A549 (cell line): ENCODE measurements around the gene IL17F. TPM values are rescaled to one million over a fixed set of nuclear protein-coding genes. Genes with fewer than 3 reads are reported as not detected.

Experiments
- ATAC-seq, 2 experiments: fragments of 200-7000 bp in 1 of 2; fragments of >200 bp in 1 of 2; cut with Nextera tagmentation in 1 of 2; cut with Tn5 transposase in 1 of 2; 3 replicates each; pipeline versions ENCODE4 v1.8.0 to v1.9.1; 2018 to 2020; ENCODE audit warnings: mild to moderate bottlenecking in 1 of 2, moderate library complexity in 1 of 2
- CTCF ChIA-PET: fragments of 300-600 bp; sonication (Branson Sonifier 250); formaldehyde crosslinking; extraction: SDS; loops from one replicate; lab custom pipeline; 2021; ENCODE audit warnings: antibody characterized with exemption, inconsistent platforms; lab: Yijun Ruan, JAX
- POLR2A ChIA-PET: fragments of 350-600 bp; formaldehyde crosslinking; extraction: SDS; loops from one replicate; lab custom pipeline; 2021; ENCODE audit warnings: antibody characterized with exemption, inconsistent platforms; lab: Yijun Ruan, JAX
- DNase-seq, 2 experiments: peaks; one replicate each; pipeline versions ENCODE4 v3.0.0 to v3.0.0-alpha.2; 2011 to 2016; ENCODE audit warnings: low read depth in 1 of 2, low spot score in 1 of 2
- FAIRE-seq: peaks from 2 replicates; lab custom pipeline; 2011; peaks lifted over from hg19 to GRCh38; lab: Jason Lieb, UNC
- H3K27ac ChIP-seq, 2 experiments: fragments of >200 bp; sonication (Bioruptor Twin); formaldehyde crosslinking; 3 replicates each; pipeline ENCODE4 v1.5.1; 2016 to 2017
- H3K4me1 ChIP-seq: fragments of >200 bp; sonication (Bioruptor Twin); formaldehyde crosslinking; 3 replicates; pipeline ENCODE4 v1.6.1; 2016
- H3K4me2 ChIP-seq: fragments of >200 bp; sonication (Bioruptor Twin); formaldehyde crosslinking; 3 replicates; pipeline ENCODE4 v1.6.1; 2016
- H3K4me3 ChIP-seq: fragments of >200 bp; sonication (Bioruptor Twin); formaldehyde crosslinking; 3 replicates; pipeline ENCODE4 v1.5.1; 2016
- H3K9me3 ChIP-seq: fragments of >200 bp; sonication (Bioruptor Twin); formaldehyde crosslinking; 3 replicates; pipeline ENCODE4 v1.6.1; 2016
- ATOH8 ChIP-seq: fragments of 250-450 bp; sonication (Bioruptor Pico); IDR thresholded peaks from 2 replicates; pipeline ENCODE4 v1.5.0; 2020; ENCODE audit warnings: low read depth, mild to moderate bottlenecking, moderate library complexity
- CHD4 ChIP-seq: fragments of 200-600 bp; sonication (generic); IDR thresholded peaks from 2 replicates; pipeline ENCODE4 v1.6.1; 2016; ENCODE audit warnings: antibody characterized with exemption, mild to moderate bottlenecking, borderline replicate concordance
- EHF ChIP-seq: fragments of 250-450 bp; sonication (Bioruptor Pico); IDR thresholded peaks from 2 replicates; pipeline ENCODE4 v1.5.0; 2020; ENCODE audit warnings: mild to moderate bottlenecking
- ESRRA ChIP-seq: fragments of 150-350 bp; IDR thresholded peaks from 2 replicates; pipeline ENCODE4 v1.6.1; 2014; ENCODE audit warnings: mild to moderate bottlenecking, low read length, borderline replicate concordance
- HOXA7 ChIP-seq: fragments of 250-450 bp; sonication (Bioruptor Pico); IDR thresholded peaks from 2 replicates; pipeline ENCODE4 v1.5.0; 2020; ENCODE audit warnings: mild to moderate bottlenecking, moderate library complexity
- HOXB13 ChIP-seq: fragments of 250-450 bp; sonication (Bioruptor Pico); IDR thresholded peaks from 2 replicates; pipeline ENCODE4 v1.5.0; 2020; ENCODE audit warnings: low read depth, mild to moderate bottlenecking, moderate library complexity
- HOXB5 ChIP-seq: fragments of 250-450 bp; sonication (Bioruptor Pico); IDR thresholded peaks from 2 replicates; pipeline ENCODE4 v1.5.0; 2020; ENCODE audit warnings: mild to moderate bottlenecking, moderate library complexity
- JUN ChIP-seq, 2 experiments: fragments of >200 bp; sonication (Bioruptor Twin); formaldehyde crosslinking; IDR thresholded peaks; 2 replicates in 1 of 2; 3 replicates in 1 of 2; pipeline ENCODE4 v1.6.1; 2016 to 2017
- MAX ChIP-seq: IDR thresholded peaks from 2 replicates; pipeline ENCODE4 v1.6.1; 2012
- MAZ ChIP-seq: fragments of 150-350 bp; IDR thresholded peaks from 2 replicates; pipeline ENCODE4 v1.6.1; 2014; ENCODE audit warnings: antibody characterized with exemption, low read depth, low read length, borderline replicate concordance
- MYC ChIP-seq: IDR thresholded peaks from 2 replicates; pipeline ENCODE4 v1.6.1; 2012; ENCODE audit warnings: mild to moderate bottlenecking, inconsistent platforms, low read length, improper control_type of control experiment, borderline replicate concordance
- NFE2L2 ChIP-seq: fragments of 150-350 bp; conservative IDR thresholded peaks from 2 replicates; pipeline ENCODE4 v1.6.1; 2014; ENCODE audit warnings: low read length
- POLR2A ChIP-seq: IDR thresholded peaks from 2 replicates; pipeline ENCODE4 v1.6.1; 2012; ENCODE audit warnings: mild to moderate bottlenecking, low read length
- RARB ChIP-seq: fragments of 250-450 bp; sonication (Bioruptor Pico); IDR thresholded peaks from 2 replicates; pipeline ENCODE4 v1.8.0; 2021; ENCODE audit warnings: mild to moderate bottlenecking, moderate library complexity
- REST ChIP-seq: fragments of 200-600 bp; sonication (generic); IDR thresholded peaks from 2 replicates; pipeline ENCODE4 v1.6.1; 2016; ENCODE audit warnings: antibody characterized with exemption, mild to moderate bottlenecking, moderate library complexity
- USF2 ChIP-seq: fragments of 450-650 bp; IDR thresholded peaks from 2 replicates; pipeline ENCODE4 v1.6.1; 2014; ENCODE audit warnings: antibody characterized with exemption
- ZNF302 ChIP-seq: fragments of 250-450 bp; sonication (Bioruptor Pico); IDR thresholded peaks from 2 replicates; pipeline ENCODE4 v1.9.0; 2021; ENCODE audit warnings: inconsistent platforms, mild to moderate bottlenecking, moderate library complexity
- WGBS: methylation state at CpG from one replicate; pipeline ENCODE4 v1.1.6; 2017; ENCODE audit errors: missing lambda C conversion rate; 5-methylcytosine and 5-hydroxymethylcytosine counted together
- polyA plus RNA-seq, 4 experiments: library from polyadenylated mRNA; depleted of rRNA in 3 of 4; stranded (reverse); fragments of >200 nt; fragmentation: RNase III in 1 of 4; extraction: RNeasy Plus Mini Kit Qiagen cat#74134 plus additional on column Dnase treatment in 1 of 4; gene quantifications; 2 replicates in 3 of 4; 3 replicates in 1 of 4; pipeline ENCODE4 v1.2.3, GENCODE V29; 2011 to 2017
- TF ChIP-seq, protein P1 (sequence below): fragments of 150-350 bp; IDR thresholded peaks from 2 replicates; pipeline ENCODE4 v1.6.1; 2014; ENCODE audit warnings: low read depth, mild to moderate bottlenecking, low read length
- TF ChIP-seq, protein P2 (sequence below): IDR thresholded peaks from 2 replicates; pipeline ENCODE4 v1.6.1; 2012
- TF ChIP-seq, protein P3 (sequence below): IDR thresholded peaks from 2 replicates; pipeline ENCODE4 v1.6.1; 2012; ENCODE audit warnings: low read depth, borderline replicate concordance
- TF ChIP-seq, protein P4 (sequence below): fragments of >200 bp; sonication (Bioruptor Twin); formaldehyde crosslinking; IDR thresholded peaks from 2 replicates; pipeline ENCODE4 v1.6.1; 2016

Gene IL17F
- polyA plus RNA-seq, 2 of the 4 experiments (the other 2 are of a cell fraction): not detected

DNA sequence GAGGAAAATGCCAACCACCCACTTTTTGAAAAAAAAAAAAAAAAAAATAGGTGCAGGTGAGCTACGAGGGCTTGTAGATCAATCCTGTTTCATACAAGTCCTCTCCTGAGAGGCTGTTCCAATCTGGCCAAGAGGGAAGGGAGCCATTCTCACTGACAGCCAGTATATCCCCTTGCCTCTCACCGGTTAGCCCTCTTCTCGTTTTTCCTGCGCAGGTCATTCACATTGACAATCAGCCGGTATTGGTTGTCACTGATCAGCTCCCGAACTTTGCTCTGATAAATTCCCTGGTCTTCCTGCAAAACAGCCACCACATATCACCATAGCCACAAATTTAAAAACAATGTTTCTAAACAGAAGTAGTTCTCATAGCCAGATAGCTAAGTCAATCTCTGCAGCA lies 38.8 kb upstream of the IL17F start:
- no peak for FAIRE-seq
- POLR2A ChIA-PET: no interaction called here
- no peak for TF ChIP-seq ATOH8 (CRISPR knock-in tag)
- TF ChIP-seq JUN (IDR thresholded peaks at IDR 0.05): no peak
- TF ChIP-seq, protein P1, sequence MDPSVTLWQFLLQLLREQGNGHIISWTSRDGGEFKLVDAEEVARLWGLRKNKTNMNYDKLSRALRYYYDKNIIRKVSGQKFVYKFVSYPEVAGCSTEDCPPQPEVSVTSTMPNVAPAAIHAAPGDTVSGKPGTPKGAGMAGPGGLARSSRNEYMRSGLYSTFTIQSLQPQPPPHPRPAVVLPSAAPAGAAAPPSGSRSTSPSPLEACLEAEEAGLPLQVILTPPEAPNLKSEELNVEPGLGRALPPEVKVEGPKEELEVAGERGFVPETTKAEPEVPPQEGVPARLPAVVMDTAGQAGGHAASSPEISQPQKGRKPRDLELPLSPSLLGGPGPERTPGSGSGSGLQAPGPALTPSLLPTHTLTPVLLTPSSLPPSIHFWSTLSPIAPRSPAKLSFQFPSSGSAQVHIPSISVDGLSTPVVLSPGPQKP: no peak
- TF ChIP-seq, all 56 proteins: peak for 0
- WGBS: 44% methylated on average over 6 of the region's 6 CpGs
- H3K9me3 ChIP-seq: no peaks in the 10 kb centered on the region
- H3K4me3 ChIP-seq: peak overlapping the region; percentile 72
- H3K4me1 ChIP-seq: peaks cover 17% of the 10 kb centered on the region; the same call in 2 of the 3 replicates
- DNase-seq: no peak
- ATAC-seq: no peak
- CTCF ChIA-PET: interaction anchor here (0.8 to 4.5 kb wide), 4 partner anchors 9 to 380 kb away, joined by 3 to 35 read pairs (median 3); no protein-coding TSS in a partner anchor
- H3K4me2 ChIP-seq: peak overlapping the region; percentile 86
- H3K27ac ChIP-seq: peak overlapping the region in 1 of 2 experiments; percentile 48; a peak in 1 of 6 replicates

GRCh38 chr6:52276130-52276529 lies 31.8 kb upstream of the IL17F start:
- Histone ChIP-seq H3K27ac (no peak overlapping the region), H3K9me3 (no peaks in the 10 kb centered on the region), H3K4me1 (peaks cover 17% of the 10 kb centered on the region), H3K4me2 (no peak overlapping the region), H3K4me3 (no peak overlapping the region)
- WGBS: 93% methylated on average over 10 of the region's 10 CpGs
- POLR2A ChIA-PET: no interaction called here
- CTCF ChIA-PET: interaction anchor here (1.0 kb wide), 1 partner anchor 114 kb away, joined by 3 read pairs; no protein-coding TSS in a partner anchor
- DNase-seq (no peak), ATAC-seq (no peak), FAIRE-seq (no peak)
- TF ChIP-seq, protein P1: no peak
- TF ChIP-seq RARB (CRISPR knock-in tag) (no peak), HOXB5 (CRISPR knock-in tag) (no peak), USF2 (no peak), ATOH8 (CRISPR knock-in tag) (no peak), HOXB13 (CRISPR knock-in tag) (no peak), HOXA7 (CRISPR knock-in tag) (no peak), MAX (no peak), EHF (CRISPR knock-in tag) (no peak), ZNF302 (CRISPR knock-in tag) (no peak), ESRRA (no peak), CHD4 (no peak), MAZ (no peak), NFE2L2 (no peak), POLR2A (no peak), MYC (no peak), REST (no peak)
- TF ChIP-seq, protein P2, sequence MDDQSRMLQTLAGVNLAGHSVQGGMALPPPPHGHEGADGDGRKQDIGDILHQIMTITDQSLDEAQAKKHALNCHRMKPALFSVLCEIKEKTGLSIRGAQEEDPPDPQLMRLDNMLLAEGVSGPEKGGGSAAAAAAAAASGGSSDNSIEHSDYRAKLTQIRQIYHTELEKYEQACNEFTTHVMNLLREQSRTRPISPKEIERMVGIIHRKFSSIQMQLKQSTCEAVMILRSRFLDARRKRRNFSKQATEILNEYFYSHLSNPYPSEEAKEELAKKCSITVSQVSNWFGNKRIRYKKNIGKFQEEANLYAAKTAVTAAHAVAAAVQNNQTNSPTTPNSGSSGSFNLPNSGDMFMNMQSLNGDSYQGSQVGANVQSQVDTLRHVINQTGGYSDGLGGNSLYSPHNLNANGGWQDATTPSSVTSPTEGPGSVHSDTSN: no peak
- TF ChIP-seq, protein P3, sequence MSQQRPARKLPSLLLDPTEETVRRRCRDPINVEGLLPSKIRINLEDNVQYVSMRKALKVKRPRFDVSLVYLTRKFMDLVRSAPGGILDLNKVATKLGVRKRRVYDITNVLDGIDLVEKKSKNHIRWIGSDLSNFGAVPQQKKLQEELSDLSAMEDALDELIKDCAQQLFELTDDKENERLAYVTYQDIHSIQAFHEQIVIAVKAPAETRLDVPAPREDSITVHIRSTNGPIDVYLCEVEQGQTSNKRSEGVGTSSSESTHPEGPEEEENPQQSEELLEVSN: no peak
- TF ChIP-seq, protein P4, sequence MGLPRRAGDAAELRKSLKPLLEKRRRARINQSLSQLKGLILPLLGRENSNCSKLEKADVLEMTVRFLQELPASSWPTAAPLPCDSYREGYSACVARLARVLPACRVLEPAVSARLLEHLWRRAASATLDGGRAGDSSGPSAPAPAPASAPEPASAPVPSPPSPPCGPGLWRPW: no peak
